HTERT RPE-1 (cell line): Measurements from ENCODE around the gene GORASP1.

Experiments
- in situ Hi-C: fragments of 300-500 bp; cut with MboI; formaldehyde crosslinking; loops from 4 replicates; pipeline ENCODE4 v1.14.3; 2020; ENCODE audit warnings: low sequenced_read_pairs

The GORASP1 gene

GRCh38 chr3:39107388-39108199, at the start of gene GORASP1, which contains the start of gene TTC21A:
TSS of gene GORASP1 (minus strand) at chr3:39107627. CDS start at chr3:39107541, 86 bp downstream.
TSS of gene TTC21A (plus strand) at chr3:39107680. CDS start at chr3:39107838, 158 bp downstream.
- in situ Hi-C loops: no loop called here

- in situ Hi-C loops: no loop called here
These were observed 49.0 kb upstream of the GORASP1 start for GRCh38 chr3:39156421-39156820.

GRCh38 chr3:39154280-39155021, 47.0 kb upstream of the GORASP1 start:
- in situ Hi-C loops: no loop called here

GRCh38 chr3:39153977-39154279, 46.5 kb upstream of the GORASP1 start:
- in situ Hi-C loops: no loop called here

- in situ Hi-C loops: no loop called here
These were observed 43.6 kb upstream of the GORASP1 start for GRCh38 chr3:39150803-39151631.

- in situ Hi-C loops: no loop called here
These were observed 42.8 kb upstream of the GORASP1 start for GRCh38 chr3:39150148-39150802.

- in situ Hi-C loops: no loop called here
These were observed 42.2 kb upstream of the GORASP1 start for GRCh38 chr3:39149498-39150147.

GRCh38 chr3:39149059-39149455, 41.6 kb upstream of the GORASP1 start:
- in situ Hi-C loops: no loop called here

- in situ Hi-C loops: no loop called here
These were observed 41.1 kb upstream of the GORASP1 start for GRCh38 chr3:39148435-39149058.

GRCh38 chr3:39147711-39148434, 40.4 kb upstream of the GORASP1 start:
- in situ Hi-C loops: no loop called here

GRCh38 chr3:39146611-39147591, 39.5 kb upstream of the GORASP1 start:
- in situ Hi-C loops: no loop called here

- in situ Hi-C loops: no loop called here
These were observed 38.7 kb upstream of the GORASP1 start for GRCh38 chr3:39146083-39146501.

GRCh38 chr3:39144748-39145380, 37.4 kb upstream of the GORASP1 start:
- in situ Hi-C loops: no loop called here

- in situ Hi-C loops: no loop called here
These were observed 36.8 kb upstream of the GORASP1 start for GRCh38 chr3:39144095-39144747.

GRCh38 chr3:39143051-39143885, 35.8 kb upstream of the GORASP1 start:
- in situ Hi-C loops: no loop called here

- in situ Hi-C loops: no loop called here
These were observed 34.6 kb upstream of the GORASP1 start for GRCh38 chr3:39142067-39142466.
